Activated CD4-positive, CD25-positive, alpha-beta regulatory T cell treated with anti-CD3 and anti-CD28 coated beads, Interleukin-2, amount 50 U/mL, for 24 hours (primary cell): ENCODE measurements around the gene SKA2.
"Not testable (repeated sequence)": the region's sequence is repeated elsewhere in the genome, so short reads cannot be mapped to it uniquely, and the experiment has no call there.

Experiments
- ATAC-seq, 2 donors: fragments of 150-1000 bp; cut with Tn5 transposase; one replicate each; pipeline ENCODE4 v1.10.0; 2021; ENCODE audit warnings: mild to moderate bottlenecking in 1 of 2, moderate library complexity in 1 of 2

Gene SKA2

GRCh38 chr17:59093702-59094231, 61.2 kb downstream of the SKA2 start:
- ATAC-seq = no peak

DNA sequence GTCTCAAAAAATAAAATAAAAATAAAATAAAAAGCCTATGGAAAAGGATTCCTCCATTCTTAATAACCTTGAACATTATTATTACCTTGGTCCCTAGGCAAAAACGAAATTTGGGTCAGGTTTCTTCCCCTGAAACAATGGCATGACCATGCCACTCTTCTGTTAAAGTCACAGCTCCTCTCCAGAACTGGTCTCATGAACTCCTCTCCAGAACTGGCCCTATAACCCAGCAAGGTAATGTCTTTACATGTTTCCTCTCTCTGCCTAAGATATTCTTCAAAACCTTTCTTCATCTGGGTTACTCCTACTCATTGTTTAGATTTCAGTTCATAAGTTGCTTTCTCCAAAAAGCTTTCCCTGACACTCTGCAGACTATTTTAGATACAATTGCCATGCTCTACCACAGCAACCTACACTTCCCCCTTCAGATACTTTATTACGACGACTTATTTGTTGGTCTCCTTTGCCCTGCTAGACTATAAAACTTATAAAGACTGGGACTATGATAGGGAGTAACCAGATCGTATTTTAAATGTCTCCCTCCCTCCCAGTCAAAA, 61.8 kb downstream of the SKA2 start:
- ATAC-seq = no peak

GRCh38 chr17:59090593-59090992, 64.4 kb downstream of the SKA2 start:
- ATAC-seq = not testable (repeated sequence)

DNA sequence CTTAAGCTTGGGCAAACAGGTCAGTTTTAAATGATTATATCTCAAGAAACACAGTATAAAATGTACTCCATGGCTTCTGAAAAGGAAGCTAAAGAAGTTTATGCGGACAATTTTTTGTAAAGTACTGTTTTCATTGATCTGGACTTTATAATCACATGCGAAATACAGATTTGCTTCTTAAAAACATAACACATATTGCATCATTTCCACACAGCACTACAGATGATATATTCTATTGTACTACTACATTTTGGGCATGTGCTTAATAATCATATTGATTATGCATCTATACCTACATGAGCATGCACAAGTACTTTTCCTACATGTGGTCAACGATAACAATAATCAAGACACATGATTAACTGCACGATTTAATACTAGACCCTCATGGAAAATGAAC, 70.8 kb downstream of the SKA2 start:
- no peak for ATAC-seq

DNA sequence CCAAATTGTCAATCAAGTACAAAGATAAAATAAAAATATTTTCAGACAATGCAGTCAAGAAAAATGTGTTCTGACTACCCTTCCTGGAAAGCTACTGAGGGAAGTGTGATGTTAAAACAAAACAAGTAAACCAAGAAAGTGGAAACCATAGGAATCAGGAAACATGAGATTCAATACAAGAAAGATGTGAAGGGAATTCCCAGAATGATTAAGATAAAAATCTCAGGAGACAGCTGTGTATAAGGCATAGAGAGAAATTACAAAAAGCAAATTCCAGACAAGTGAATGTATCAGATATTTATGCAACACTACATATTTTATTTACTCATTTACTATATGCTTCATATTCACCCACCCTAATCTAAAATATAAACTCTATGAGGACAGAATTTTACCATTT, 80.5 kb downstream of the SKA2 start:
- ATAC-seq = no peak

GRCh38 chr17:59073972-59074371, 81.0 kb downstream of the SKA2 start:
- no peak for ATAC-seq

DNA sequence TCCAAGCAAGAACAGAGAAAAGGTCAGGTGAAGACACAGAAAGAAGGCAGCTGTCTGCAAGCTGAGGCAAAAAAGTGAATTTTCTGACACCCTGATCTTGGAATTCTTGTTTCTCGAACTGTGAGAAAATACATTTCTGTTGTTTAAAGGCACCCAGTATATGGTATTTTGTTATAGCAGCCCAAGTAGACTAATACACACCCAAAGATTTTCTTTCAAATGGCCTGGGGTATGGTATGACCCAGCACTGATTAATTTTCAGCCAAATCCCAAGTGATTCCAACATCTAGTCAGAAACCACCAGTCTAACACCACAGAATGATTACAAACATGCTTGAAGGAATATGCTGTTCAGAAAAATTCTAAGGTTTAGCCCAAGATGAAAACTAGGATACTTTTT, 85.1 kb downstream of the SKA2 start:
- no peak for ATAC-seq

- ATAC-seq = no peak
These were observed 87.2 kb downstream of the SKA2 start for GRCh38 chr17:59067756-59068155.

DNA sequence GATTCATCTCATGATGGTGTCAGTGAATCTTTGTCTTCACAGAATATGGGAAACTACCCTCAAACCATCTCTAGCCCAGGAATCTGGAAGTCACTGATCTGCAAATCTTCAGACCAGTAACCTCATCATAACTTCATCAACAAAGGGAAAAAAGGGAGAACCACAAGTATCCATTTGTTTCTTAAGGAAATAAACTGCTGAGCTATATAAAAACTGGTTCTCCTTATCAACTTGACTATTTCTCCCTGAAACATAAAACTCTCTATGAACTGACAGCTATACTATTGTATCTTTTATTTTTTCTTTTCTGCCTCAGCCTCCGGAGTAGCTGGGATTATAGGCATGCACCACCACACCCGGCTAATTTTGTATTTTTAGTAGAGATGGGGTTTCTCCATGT, 87.6 kb downstream of the SKA2 start:
- ATAC-seq = no peak

DNA sequence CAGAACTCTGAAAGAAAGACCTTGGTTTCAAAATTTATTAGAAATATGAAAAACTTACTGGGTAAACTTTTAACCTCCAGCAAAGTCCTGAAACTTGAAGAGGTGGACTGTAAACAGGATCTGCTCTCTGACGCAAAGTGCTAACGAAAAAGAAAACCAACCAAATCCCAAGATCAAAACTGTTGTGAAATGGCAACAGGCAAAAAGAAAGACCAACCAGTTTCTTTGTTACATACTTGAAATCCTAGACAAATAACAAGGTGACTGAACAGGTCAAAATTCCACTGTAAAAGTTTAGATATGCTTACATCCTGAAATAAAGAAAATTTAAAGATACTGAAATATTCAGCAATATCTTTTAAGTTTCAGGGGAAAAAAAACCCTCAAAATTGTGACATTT, 92.5 kb downstream of the SKA2 start:
- ATAC-seq = no peak
